ENCODE results near the gene TTC19. TPM values are rescaled to one million over a fixed set of nuclear protein-coding genes. Genes with fewer than 3 reads are reported as not detected.

TTC19 gene
- total RNA-seq, 6 donors from 2014 or later = 33.2 to 229 (median 92.9) TPM

DNA sequence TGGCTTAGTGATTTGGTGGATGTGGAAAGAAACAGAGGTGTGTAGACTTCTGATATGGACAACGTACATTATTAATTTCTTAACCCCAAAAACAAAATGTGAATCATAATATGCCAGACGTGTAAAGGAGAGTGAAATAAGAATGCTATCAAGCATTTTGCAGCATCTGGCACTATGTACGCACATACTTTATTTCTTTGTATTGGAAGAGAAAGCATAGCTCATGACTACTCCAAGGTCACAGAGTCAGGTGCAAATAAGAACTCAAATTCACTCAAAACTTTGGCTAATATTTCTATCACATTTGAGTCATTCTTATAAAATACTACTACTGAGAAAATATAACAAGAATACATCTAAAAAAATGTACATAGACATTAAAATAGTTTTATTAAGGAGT is 74.8 kb downstream of the TTC19 start:
- no peaks in the 10 kb centered on the region for H3K4me1 ChIP-seq
- H3K27ac ChIP-seq = no peak overlapping the region
- no peak for ATAC-seq (ENCODE audit: low FRiP score in 2 of 2)
- no peak for DNase-seq
- H3K4me3 ChIP-seq = no peak overlapping the region
- H3K36me3 ChIP-seq = peaks cover 60 to 94% (median 70%) of the 10 kb centered on the region in 4 donors
- no peaks in the 10 kb centered on the region for H3K9me3 ChIP-seq
- TF ChIP-seq POLR2AphosphoS5 (IDR thresholded peaks at IDR 0.05) (no peak), EP300 (IDR thresholded peaks at IDR 0.05) (no peak), POLR2A (IDR thresholded peaks at IDR 0.05) (no peak)
- TF ChIP-seq, protein P1, sequence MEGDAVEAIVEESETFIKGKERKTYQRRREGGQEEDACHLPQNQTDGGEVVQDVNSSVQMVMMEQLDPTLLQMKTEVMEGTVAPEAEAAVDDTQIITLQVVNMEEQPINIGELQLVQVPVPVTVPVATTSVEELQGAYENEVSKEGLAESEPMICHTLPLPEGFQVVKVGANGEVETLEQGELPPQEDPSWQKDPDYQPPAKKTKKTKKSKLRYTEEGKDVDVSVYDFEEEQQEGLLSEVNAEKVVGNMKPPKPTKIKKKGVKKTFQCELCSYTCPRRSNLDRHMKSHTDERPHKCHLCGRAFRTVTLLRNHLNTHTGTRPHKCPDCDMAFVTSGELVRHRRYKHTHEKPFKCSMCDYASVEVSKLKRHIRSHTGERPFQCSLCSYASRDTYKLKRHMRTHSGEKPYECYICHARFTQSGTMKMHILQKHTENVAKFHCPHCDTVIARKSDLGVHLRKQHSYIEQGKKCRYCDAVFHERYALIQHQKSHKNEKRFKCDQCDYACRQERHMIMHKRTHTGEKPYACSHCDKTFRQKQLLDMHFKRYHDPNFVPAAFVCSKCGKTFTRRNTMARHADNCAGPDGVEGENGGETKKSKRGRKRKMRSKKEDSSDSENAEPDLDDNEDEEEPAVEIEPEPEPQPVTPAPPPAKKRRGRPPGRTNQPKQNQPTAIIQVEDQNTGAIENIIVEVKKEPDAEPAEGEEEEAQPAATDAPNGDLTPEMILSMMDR (IDR thresholded peaks at IDR 0.05) = no peak
- 94 to 99% methylated on average over 3 of the region's 3 CpGs for WGBS, 2 donors
- H3K27me3 ChIP-seq = no peaks in the 10 kb centered on the region

DNA sequence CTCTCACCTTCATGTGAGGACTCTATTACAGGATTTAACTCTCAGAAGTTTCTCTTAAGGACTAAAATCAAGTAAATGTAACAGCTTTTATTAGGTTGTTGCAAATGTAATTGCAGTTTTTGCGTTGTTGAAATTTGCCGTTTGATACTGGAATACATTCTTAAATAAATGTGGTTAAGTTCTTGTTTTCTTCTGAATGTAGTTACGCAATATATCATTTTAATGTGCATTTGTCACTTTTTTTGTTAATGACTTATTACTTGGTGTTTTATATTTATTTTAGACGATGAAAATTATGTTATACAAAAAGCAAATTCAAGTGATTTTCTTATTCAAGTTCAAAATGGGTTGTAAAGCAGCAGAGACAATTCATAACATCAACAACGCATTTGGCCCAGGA is 76.3 kb downstream of the TTC19 start:
- no peak for ATAC-seq (ENCODE audit: low FRiP score in 2 of 2)
- no peak overlapping the region for H3K4me3 ChIP-seq
- TF ChIP-seq POLR2A (IDR thresholded peaks at IDR 0.05) (no peak), POLR2AphosphoS5 (IDR thresholded peaks at IDR 0.05) (no peak), EP300 (IDR thresholded peaks at IDR 0.05) (no peak)
- TF ChIP-seq, protein P1 (IDR thresholded peaks at IDR 0.05) = no peak
- peaks cover 56 to 91% (median 66%) of the 10 kb centered on the region in 4 donors for H3K36me3 ChIP-seq
- no peak overlapping the region for H3K27ac ChIP-seq
- no peaks in the 10 kb centered on the region for H3K27me3 ChIP-seq
- H3K9me3 ChIP-seq = no peaks in the 10 kb centered on the region
- no peak for DNase-seq
- H3K4me1 ChIP-seq = no peaks in the 10 kb centered on the region
- WGBS, 2 donors = 95 to 97% methylated on average over 5 of the region's 5 CpGs

Other genes starting within 250 kb of the TTC19 start
- gene ADORA2B, start 54.7 kb upstream of the TTC19 start, total RNA-seq = 10 to 100 TPM in 3 of 6 donors, 1 to 10 TPM in 3; 4.2 to 18.8 (median 9.4) TPM
- gene ZSWIM7, start 120 bp upstream of the TTC19 start, total RNA-seq = 10 to 100 TPM; 20.8 to 30.7 (median 23.4) TPM
- 100 to 1,000 TPM; 111 to 301 (median 147) TPM for gene NCOR1, start 215.7 kb downstream of the TTC19 start, total RNA-seq
- 100 to 1,000 TPM in 1 of 6 donors, 10 to 100 TPM in 5; 20.8 to 207 (median 53.1) TPM for gene PIGL, start 217.4 kb downstream of the TTC19 start, total RNA-seq

Measured in upper lobe of left lung (tissue), 6 donors.